GM18951 (cell line): ENCODE measurements around the gene RBM18.

Experiments used
- POLR2A ChIP-seq: IDR thresholded peaks from 4 replicates; pipeline ENCODE4 v1.6.1; 2011; ENCODE audit warnings: mild to moderate bottlenecking; ENCODE audit not compliant: insufficient read length, insufficient read depth; ENCODE audit errors: extremely low read depth
- in situ Hi-C: fragments of 300-500 bp; cut with MboI; formaldehyde crosslinking; loops from one replicate; pipeline ENCODE4 v1.12.0; 2022; ENCODE audit warnings: low sequenced_read_pairs, mixed read lengths, inconsistent platforms; ENCODE audit not compliant: unreplicated experiment

RBM18 gene

GRCh38 chr9:122246666-122247065, 18.0 kb downstream of the RBM18 start:
- in situ Hi-C loops: no loop called here
- no peak for TF ChIP-seq POLR2A

DNA sequence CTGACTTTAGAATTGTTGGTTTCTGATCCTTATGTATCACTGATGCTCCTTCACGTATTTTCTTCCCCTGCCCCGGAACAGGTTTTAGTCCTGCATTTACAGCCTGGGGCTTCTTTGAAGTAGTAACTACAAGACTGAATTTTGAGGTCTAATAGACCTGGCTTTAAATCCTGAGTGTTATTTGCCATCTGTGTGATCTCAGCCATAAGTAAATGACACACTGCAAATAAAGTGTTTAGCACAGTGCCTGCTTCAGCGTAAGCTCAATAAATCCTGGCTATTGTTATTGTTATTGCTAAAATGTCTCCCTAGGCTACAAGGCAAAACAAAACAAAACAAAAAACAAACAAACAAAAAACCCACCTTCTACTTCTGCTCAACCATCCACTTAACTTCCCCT, 20.3 kb downstream of the RBM18 start:
- in situ Hi-C loops: no loop called here
- no peak for TF ChIP-seq POLR2A

DNA sequence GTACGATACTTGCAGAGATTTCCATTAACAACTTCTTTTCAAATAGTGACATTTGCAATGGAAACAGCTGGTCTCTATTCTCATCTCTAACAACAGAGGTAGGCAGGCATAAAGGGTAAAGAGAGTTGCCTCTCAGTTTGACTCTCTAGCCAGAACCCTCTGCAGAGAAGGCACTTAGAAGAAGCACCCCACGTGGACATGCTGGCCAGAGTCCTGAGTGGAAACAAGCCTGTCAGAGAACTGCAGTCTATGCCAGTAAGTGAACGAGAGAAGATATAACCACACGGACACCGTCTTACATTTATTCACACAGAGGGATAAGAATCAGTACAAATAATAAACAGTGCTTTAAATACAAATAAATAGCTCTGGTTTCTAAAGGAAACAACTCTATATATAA, 24.9 kb downstream of the RBM18 start:
- in situ Hi-C loops: no loop called here
- TF ChIP-seq POLR2A: no peak

DNA sequence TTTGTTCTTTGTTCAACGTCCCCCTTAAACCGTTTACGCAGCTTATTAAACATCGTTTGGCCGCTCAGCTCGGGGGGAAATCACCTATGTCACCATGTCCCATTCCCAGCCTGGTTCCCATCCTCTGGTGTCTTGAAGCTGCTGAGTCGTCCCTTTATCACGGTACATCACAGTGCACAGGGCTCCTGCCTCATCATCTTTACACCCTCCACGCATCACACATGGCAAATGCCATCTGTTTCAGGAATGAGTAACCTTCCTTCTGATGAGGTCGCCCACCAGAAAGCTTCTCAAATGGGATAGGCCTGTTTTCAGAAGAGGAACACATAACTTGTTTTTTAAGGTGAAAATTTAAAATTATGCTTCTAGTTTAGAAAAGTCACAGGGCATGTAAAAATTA, 28.0 kb downstream of the RBM18 start:
- TF ChIP-seq POLR2A: no peak
- in situ Hi-C loops: no loop called here

GRCh38 chr9:122234022-122234748, 30.5 kb downstream of the RBM18 start:
- in situ Hi-C loops: no loop called here
- no peak for TF ChIP-seq POLR2A

GRCh38 chr9:122232796-122233306, 31.8 kb downstream of the RBM18 start:
- no peak for TF ChIP-seq POLR2A
- in situ Hi-C loops: no loop called here

GRCh38 chr9:122229485-122229837, 35.2 kb downstream of the RBM18 start:
- in situ Hi-C loops: no loop called here
- no peak for TF ChIP-seq POLR2A

- no peak for TF ChIP-seq POLR2A
- in situ Hi-C loops: no loop called here
Observed at GRCh38 chr9:122228568-122229484, 35.8 kb downstream of the RBM18 start, which contains the start of gene LHX6. LHX6 (minus strand) TSS chr9:122228957; CDS start chr9:122228740, 217 bp downstream.

DNA sequence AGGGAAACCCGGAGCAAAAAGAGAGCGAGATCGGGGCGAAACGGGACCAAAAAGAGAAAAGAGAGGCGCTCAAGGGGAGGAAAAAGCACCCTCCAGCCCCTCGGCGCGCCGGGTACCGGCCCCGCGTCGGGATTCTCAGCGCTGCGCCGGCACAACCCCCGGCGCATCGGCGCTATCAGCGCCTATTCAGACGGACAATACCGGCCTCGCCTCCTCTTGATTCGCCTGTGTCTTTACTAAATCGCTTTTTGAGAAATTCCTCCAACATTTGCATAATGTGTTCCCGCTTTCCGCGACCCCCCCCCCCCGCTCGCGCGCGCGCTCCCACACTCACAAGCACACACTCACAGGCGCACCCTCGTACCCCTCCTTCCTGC, 36.5 kb downstream of the RBM18 start:
- in situ Hi-C loops: no loop called here
- TF ChIP-seq POLR2A: no peak

- in situ Hi-C loops: no loop called here
- no peak for TF ChIP-seq POLR2A
Observed at GRCh38 chr9:122227575-122227900, 37.1 kb downstream of the RBM18 start.

DNA sequence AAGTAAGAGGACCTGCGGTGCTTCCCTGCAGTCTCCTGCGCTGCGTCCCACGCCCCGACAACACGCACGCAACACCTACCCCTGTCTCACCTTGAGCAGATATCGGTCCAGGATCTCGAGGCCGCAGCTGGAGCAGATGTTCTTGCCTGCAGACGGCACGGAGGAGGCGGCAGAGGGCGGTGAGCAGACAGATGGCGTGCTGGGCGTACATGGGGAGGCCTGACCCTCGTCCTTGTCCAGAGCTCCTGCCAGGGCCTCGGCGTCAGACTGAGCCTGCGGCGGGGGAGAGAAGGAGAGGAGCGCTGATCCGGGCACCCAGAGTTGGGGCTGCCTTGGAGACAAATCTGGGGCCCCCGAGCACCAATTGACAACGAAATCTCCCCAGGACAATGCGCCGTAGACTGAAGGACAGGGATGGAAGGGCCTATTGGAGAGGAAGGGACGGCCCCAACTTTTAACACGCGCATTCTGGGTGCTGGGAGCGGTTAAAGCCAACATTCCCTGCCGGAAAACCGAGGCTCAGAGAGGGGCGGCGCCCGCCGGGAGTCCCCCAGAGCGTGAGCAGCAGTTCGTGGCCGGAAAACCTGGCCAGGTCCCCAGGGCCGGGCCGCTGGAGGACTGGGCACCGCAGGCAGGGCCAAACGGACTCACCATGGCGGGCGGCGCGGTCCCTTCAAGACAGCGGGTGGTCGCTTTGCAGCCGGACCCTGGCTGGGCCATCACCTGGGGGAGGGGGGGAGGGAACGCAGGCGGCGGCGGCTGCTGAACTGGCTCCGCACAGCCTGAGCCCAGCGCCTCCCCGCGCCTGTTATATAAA, 37.7 kb downstream of the RBM18 start:
- no peak for TF ChIP-seq POLR2A
- in situ Hi-C loops: no loop called here

GRCh38 chr9:122226142-122226757, 38.4 kb downstream of the RBM18 start:
- in situ Hi-C loops: no loop called here
- no peak for TF ChIP-seq POLR2A
